Ovary (tissue), 9 donors: ENCODE measurements around the gene ATXN7. TPM values are rescaled to one million over a fixed set of nuclear protein-coding genes. Genes with fewer than 3 reads are reported as not detected.

Experiments used
- DNase-seq, 5 donors: peaks; one replicate each; pipeline ENCODE4 v3.0.0-alpha.2; 2019 to 2020
- H3K27ac ChIP-seq, 2 donors: fragments of 200-600 bp; one replicate each; pipeline versions ENCODE4 v1.5.1 to v1.8.0; 2019 to 2022
- H3K27me3 ChIP-seq: fragments of 200-600 bp; one replicate; pipeline ENCODE4 v1.8.0; 2022
- H3K36me3 ChIP-seq: fragments of 200-600 bp; sonication (generic); one replicate; pipeline ENCODE4 v1.5.1; 2019
- H3K4me1 ChIP-seq: one replicate; pipeline ENCODE4 v1.8.1; 2013; ENCODE audit warnings: mild to moderate bottlenecking, moderate library complexity; ENCODE audit not compliant: insufficient read depth
- H3K4me3 ChIP-seq: fragments of 200-600 bp; sonication (generic); one replicate; pipeline ENCODE4 v1.5.1; 2017
- H3K9me3 ChIP-seq, 2 donors: fragments of 200-600 bp in 1 of 2; sonication (generic) in 1 of 2; one replicate each; pipeline versions ENCODE4 v1.5.1 to v1.8.1; 2013 to 2019; ENCODE audit warnings: mild to moderate bottlenecking in 1 of 2, moderate library complexity in 1 of 2
- EP300 ChIP-seq: sonication (generic); formaldehyde crosslinking; IDR thresholded peaks from one replicate; pipeline ENCODE4 v1.6.1; 2017; ENCODE audit warnings: antibody characterized with exemption
- POLR2A ChIP-seq: fragments of 450-650 bp; IDR thresholded peaks from one replicate; pipeline ENCODE4 v1.6.1; 2017; ENCODE audit warnings: antibody characterized with exemption, mild to moderate bottlenecking, moderate library complexity
- WGBS, 3 donors: extraction: QIAGEN DNeasy Blood & Tissue Kit in 1 of 3; methylation state at CpG; one replicate each; pipeline versions ENCODE4 v1.1.5 to v1.1.7; 2013 to 2017; 5-methylcytosine and 5-hydroxymethylcytosine counted together
- intact Hi-C, 4 donors: fragments of 100-400 bp; cut with DNase I; formaldehyde crosslinking; loops; one replicate each; pipeline versions ENCODE4 v1.11.0 to v1.15.1; 2022 to 2023
- polyA plus RNA-seq, 2 donors: library from polyadenylated mRNA; stranded (reverse); fragments of 200-250 nt in 1 of 2; fragments of 350-450 nt in 1 of 2; fragmentation: Illumina TruSeq in 1 of 2; extraction: RNeasy Lipid Tissue Mini Kit (QIAGEN cat#74804) in 1 of 2; gene quantifications; one replicate each; pipeline ENCODE4 v1.2.3, GENCODE V29; 2013 to 2014
- total RNA-seq, 7 donors: library from RNA; depleted of rRNA in 2 of 7; stranded (reverse); fragments of >200 nt in 2 of 7; fragmentation: NEBNext Ultra II Directional in 3 of 7; extraction: Animal tissue kit (Norgen Biotek cat#: 25700) in 3 of 7; gene quantifications; one replicate each; pipeline versions ENCODE4 v1.1.0 to v1.2.4, GENCODE V29; 2016 to 2023
- TF ChIP-seq, protein P1 (sequence below), 3 donors: fragments of 450-650 bp in 2 of 3; fragments of 200-600 bp in 1 of 3; IDR thresholded peaks; one replicate each; pipeline versions ENCODE4 v1.5.1 to v1.8.0; 2016 to 2022; ENCODE audit warnings: antibody characterized with exemption in 3 of 3, mild to moderate bottlenecking in 1 of 3
- donor health status: DM: no; HTN: no; CAD: no; lungs with moderate emphysema.
- donor health status: DM: no; HTN: no; CAD: no.
- donor health status: Bipolar disorder and iron deficiency.
- donor health status: DM: yes; HTN: yes; CAD: no.
- donor health status: DM: no; HTN: no; CAD: no.
- donor health status: DM: yes; HTN: yes; CAD: no.

Gene ATXN7
- total and polyA plus RNA-seq, 9 donors, result 4.3 to 47.0 (median 27.7) TPM

DNA sequence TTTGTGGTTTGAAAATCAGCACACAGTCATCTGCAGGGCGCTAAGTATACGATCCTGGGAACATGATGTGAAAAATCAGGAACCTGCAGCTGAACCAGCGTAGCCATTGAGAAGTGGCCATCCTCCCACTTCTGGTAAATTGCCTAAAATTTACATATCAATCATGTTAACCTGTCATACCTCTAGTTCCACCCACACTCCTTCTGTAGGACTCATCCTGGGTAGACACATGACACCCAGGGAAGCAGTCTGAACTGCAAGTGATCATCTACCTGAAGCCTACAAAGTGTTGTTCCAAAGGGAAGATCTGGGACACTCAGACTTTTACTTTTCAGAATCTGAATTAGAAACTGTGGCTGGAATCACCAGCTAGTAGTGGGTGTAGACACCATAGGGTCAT lies 165.1 kb downstream of the ATXN7 start:
- Histone ChIP-seq H3K9me3 (no peaks in the 10 kb centered on the region), H3K27ac (no peak overlapping the region), H3K36me3 (no peaks in the 10 kb centered on the region), H3K4me1 (no peaks in the 10 kb centered on the region), H3K27me3 (no peaks in the 10 kb centered on the region), H3K4me3 (no peak overlapping the region)
- intact Hi-C loops, result loop anchor here in 1 of 4 donors (5.0 kb wide), 1 partner anchor 369 kb away; no protein-coding TSS in a partner anchor
- no peak for DNase-seq
- WGBS, 3 donors, result 69 to 80% (median 74%) methylated on average over 3 of the region's 3 CpGs
- no peak for TF ChIP-seq EP300
- TF ChIP-seq, protein P1, sequence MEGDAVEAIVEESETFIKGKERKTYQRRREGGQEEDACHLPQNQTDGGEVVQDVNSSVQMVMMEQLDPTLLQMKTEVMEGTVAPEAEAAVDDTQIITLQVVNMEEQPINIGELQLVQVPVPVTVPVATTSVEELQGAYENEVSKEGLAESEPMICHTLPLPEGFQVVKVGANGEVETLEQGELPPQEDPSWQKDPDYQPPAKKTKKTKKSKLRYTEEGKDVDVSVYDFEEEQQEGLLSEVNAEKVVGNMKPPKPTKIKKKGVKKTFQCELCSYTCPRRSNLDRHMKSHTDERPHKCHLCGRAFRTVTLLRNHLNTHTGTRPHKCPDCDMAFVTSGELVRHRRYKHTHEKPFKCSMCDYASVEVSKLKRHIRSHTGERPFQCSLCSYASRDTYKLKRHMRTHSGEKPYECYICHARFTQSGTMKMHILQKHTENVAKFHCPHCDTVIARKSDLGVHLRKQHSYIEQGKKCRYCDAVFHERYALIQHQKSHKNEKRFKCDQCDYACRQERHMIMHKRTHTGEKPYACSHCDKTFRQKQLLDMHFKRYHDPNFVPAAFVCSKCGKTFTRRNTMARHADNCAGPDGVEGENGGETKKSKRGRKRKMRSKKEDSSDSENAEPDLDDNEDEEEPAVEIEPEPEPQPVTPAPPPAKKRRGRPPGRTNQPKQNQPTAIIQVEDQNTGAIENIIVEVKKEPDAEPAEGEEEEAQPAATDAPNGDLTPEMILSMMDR (IDR thresholded peaks at IDR 0.05), result no peak
- no peak for TF ChIP-seq POLR2A

GRCh38 chr3:64029287-64029686 lies 165.6 kb downstream of the ATXN7 start:
- TF ChIP-seq POLR2A (no peak), EP300 (no peak)
- TF ChIP-seq, protein P1 (IDR thresholded peaks at IDR 0.05), result no peak
- no peak for DNase-seq
- intact Hi-C loops, result loop anchor here in 1 of 4 donors (5.0 kb wide), 1 partner anchor 368 kb away; no protein-coding TSS in a partner anchor
- Histone ChIP-seq H3K9me3 (no peaks in the 10 kb centered on the region), H3K4me1 (no peaks in the 10 kb centered on the region), H3K27ac (no peak overlapping the region), H3K4me3 (no peak overlapping the region), H3K27me3 (no peaks in the 10 kb centered on the region), H3K36me3 (no peaks in the 10 kb centered on the region)
- WGBS, 3 donors, result 88 to 89% (median 89%) methylated on average over 4 of the region's 4 CpGs

- 2 to 5% (median 5%) methylated on average over 16 of the region's 16 CpGs for WGBS, 3 donors
- no peak for TF ChIP-seq EP300
- peak; percentile 18 for TF ChIP-seq POLR2A
- TF ChIP-seq, protein P1 (IDR thresholded peaks at IDR 0.05), result peak; percentile 70 to 92 (median 91)
- H3K27me3 ChIP-seq, result no peaks in the 10 kb centered on the region
- peak; percentile 67 to 85 (median 81) for DNase-seq
- H3K27ac ChIP-seq, result no peak overlapping the region
- H3K4me1 ChIP-seq, result no peaks in the 10 kb centered on the region
- H3K36me3 ChIP-seq, result no peaks in the 10 kb centered on the region
- no peaks in the 10 kb centered on the region for H3K9me3 ChIP-seq
- no peak overlapping the region for H3K4me3 ChIP-seq
- intact Hi-C loops, result loop anchor here (1.0 to 10.0 kb wide), 7 partner anchors 192 to 457 kb away; no protein-coding TSS in a partner anchor
These were observed 167.1 kb downstream of the ATXN7 start for GRCh38 chr3:64030741-64031140.

GRCh38 chr3:64031540-64032508 lies 168.2 kb downstream of the ATXN7 start:
- Histone ChIP-seq H3K27ac (no peak overlapping the region), H3K27me3 (no peaks in the 10 kb centered on the region), H3K36me3 (no peaks in the 10 kb centered on the region), H3K4me1 (no peaks in the 10 kb centered on the region), H3K9me3 (no peaks in the 10 kb centered on the region), H3K4me3 (no peak overlapping the region)
- TF ChIP-seq, protein P1 (IDR thresholded peaks at IDR 0.05), result no peak
- TF ChIP-seq POLR2A, result no peak
- no peak for TF ChIP-seq EP300
- intact Hi-C loops, result loop anchor here (2.0 to 10.0 kb wide), 6 partner anchors 190 to 455 kb away; no protein-coding TSS in a partner anchor
- DNase-seq, result no peak
- WGBS, 3 donors, result 53 to 56% (median 54%) methylated on average over 13 of the region's 13 CpGs
